Liver (tissue), 9 donors: ENCODE results near the gene SCAMP4. TPM values are rescaled to one million over a fixed set of nuclear protein-coding genes. Genes with fewer than 3 reads are reported as not detected.

ENCODE experiments used
- DNase-seq: peaks from one replicate; pipeline ENCODE4 v3.0.0-alpha.2; 2017; ENCODE audit warnings: low spot score
- H3K27ac ChIP-seq, 2 donors: one replicate each; pipeline ENCODE4 v1.7.0; 2013; ENCODE audit warnings: inconsistent platforms in 2 of 2, low read length in 2 of 2, control low read depth in 1 of 2, low read depth in 1 of 2, mild to moderate bottlenecking in 1 of 2
- H3K27me3 ChIP-seq, 4 donors: one replicate each; pipeline versions ENCODE4 v1.6.1 to v1.7.0; 2013; ENCODE audit warnings: low read length in 3 of 4, inconsistent platforms in 1 of 4, mild to moderate bottlenecking in 1 of 4, moderate library complexity in 1 of 4; ENCODE audit not compliant: control insufficient read depth in 4 of 4, insufficient read depth in 4 of 4
- H3K36me3 ChIP-seq, 4 donors: one replicate each; pipeline versions ENCODE4 v1.6.1 to v1.7.0; 2013; ENCODE audit warnings: low read length in 3 of 4, mild to moderate bottlenecking in 3 of 4, low read depth in 1 of 4, moderate library complexity in 1 of 4; ENCODE audit not compliant: control insufficient read depth in 4 of 4, insufficient read depth in 3 of 4
- H3K4me1 ChIP-seq, 4 donors: one replicate each; pipeline versions ENCODE4 v1.6.1 to v1.7.0; 2013; ENCODE audit warnings: low read length in 3 of 4, mild to moderate bottlenecking in 3 of 4, moderate library complexity in 1 of 4; ENCODE audit not compliant: control insufficient read depth in 4 of 4, insufficient read depth in 4 of 4
- H3K4me3 ChIP-seq, 3 donors: one replicate each; pipeline versions ENCODE4 v1.6.1 to v1.7.0; 2013; ENCODE audit warnings: low read length in 3 of 3, control low read depth in 1 of 3, low read depth in 1 of 3, mild to moderate bottlenecking in 1 of 3
- H3K9ac ChIP-seq, 2 donors: one replicate each; pipeline ENCODE4 v1.7.0; 2013; ENCODE audit warnings: low read length in 2 of 2, mild to moderate bottlenecking in 2 of 2, moderate library complexity in 2 of 2, control low read depth in 1 of 2, low read depth in 1 of 2
- H3K9me3 ChIP-seq, 4 donors: one replicate each; pipeline versions ENCODE4 v1.6.1 to v1.7.0; 2013; ENCODE audit warnings: low read length in 3 of 4; ENCODE audit not compliant: control insufficient read depth in 4 of 4
- EGR1 ChIP-seq, 2 donors: IDR thresholded peaks; 2 replicates each; pipeline ENCODE4 v1.6.1; 2016 to 2018; ENCODE audit warnings: antibody characterized with exemption in 2 of 2, low read depth in 2 of 2
- FOXA1 ChIP-seq: IDR thresholded peaks from 2 replicates; pipeline ENCODE4 v1.6.1; 2016; ENCODE audit warnings: antibody characterized with exemption
- FOXA2 ChIP-seq: IDR thresholded peaks from 2 replicates; pipeline ENCODE4 v1.6.1; 2016; ENCODE audit warnings: antibody characterized with exemption
- GABPA ChIP-seq, 2 donors: IDR thresholded peaks in 1 of 2; conservative IDR thresholded peaks in 1 of 2; 2 replicates each; pipeline ENCODE4 v1.6.1; 2016; ENCODE audit warnings: antibody characterized with exemption in 2 of 2, mild to moderate bottlenecking in 1 of 2, moderate library complexity in 1 of 2
- MAX ChIP-seq: IDR thresholded peaks from 2 replicates; pipeline ENCODE4 v1.6.1; 2016; ENCODE audit warnings: antibody characterized with exemption
- NR2F2 ChIP-seq: IDR thresholded peaks from 2 replicates; pipeline ENCODE4 v1.6.1; 2016; ENCODE audit warnings: antibody characterized with exemption
- RAD21 ChIP-seq, 2 donors: IDR thresholded peaks; 2 replicates each; pipeline ENCODE4 v1.6.1; 2016; ENCODE audit warnings: antibody characterized with exemption in 2 of 2, mild to moderate bottlenecking in 2 of 2
- SP1 ChIP-seq: IDR thresholded peaks from 2 replicates; pipeline ENCODE4 v1.6.1; 2018; ENCODE audit warnings: antibody characterized with exemption, mild to moderate bottlenecking
- YY1 ChIP-seq: IDR thresholded peaks from 2 replicates; pipeline ENCODE4 v1.6.1; 2016; ENCODE audit warnings: antibody characterized with exemption, mild to moderate bottlenecking
- ZBTB33 ChIP-seq: IDR thresholded peaks from 2 replicates; pipeline ENCODE4 v1.6.1; 2016; ENCODE audit warnings: antibody characterized with exemption
- WGBS: extraction: QIAGEN DNeasy Blood & Tissue Kit; methylation state at CpG from one replicate; pipeline ENCODE4 v1.1.7; 2013; 5-methylcytosine and 5-hydroxymethylcytosine counted together
- polyA plus RNA-seq, 2 donors: library from polyadenylated mRNA; stranded (reverse) in 1 of 2; unstranded in 1 of 2; fragments of 200-250 nt in 1 of 2; fragments of >200 nt in 1 of 2; fragmentation: Nextera tagmentation in 1 of 2; extraction: Ambion mirVana in 1 of 2; gene quantifications; one replicate each; pipeline versions ENCODE4 v1.2.1 to v1.2.3, GENCODE V29; 2013 to 2015
- total RNA-seq, 2 donors: library from RNA; depleted of rRNA; stranded (reverse); fragments of >200 nt; gene quantifications; one replicate each; pipeline ENCODE4 v1.2.3, GENCODE V29; 2014
- TF ChIP-seq, protein P1 (sequence below): IDR thresholded peaks from 2 replicates; pipeline ENCODE4 v1.6.1; 2016; ENCODE audit warnings: antibody characterized with exemption, mild to moderate bottlenecking
- donor health status: healthy.
- donor health status: healthy.
- donor health status: healthy.
- donor health status: healthy.
- donor health status: healthy.

The SCAMP4 gene
- total and polyA plus RNA-seq, 4 donors = 13.0 to 22.1 (median 16.6) TPM

GRCh38 chr19:1909761-1910080 is 4.5 kb downstream of the SCAMP4 start:
- H3K4me3 ChIP-seq = no peak overlapping the region
- no peak for TF ChIP-seq ZBTB33
- no peak for TF ChIP-seq RAD21 (IDR thresholded peaks at IDR 0.05)
- TF ChIP-seq GABPA (IDR thresholded peaks at IDR 0.05 in 1 of 2, conservative IDR thresholded peaks at IDR 0.05 in 1 of 2) = no peak
- no peak for TF ChIP-seq EGR1 (IDR thresholded peaks at IDR 0.05; ENCODE audit: low read depth in 2 of 2)
- no peak for TF ChIP-seq NR2F2
- no peak for DNase-seq
- peaks cover 0 to 11% (median 4%) of the 10 kb centered on the region in 4 donors for H3K36me3 ChIP-seq
- 85% methylated on average over 10 of the region's 10 CpGs for WGBS
- no peaks in the 10 kb centered on the region for H3K27me3 ChIP-seq
- H3K9me3 ChIP-seq = no peaks in the 10 kb centered on the region
- H3K4me1 ChIP-seq = peaks cover 3 to 11% (median 7%) of the 10 kb centered on the region in 4 donors
- H3K27ac ChIP-seq = no peak overlapping the region
- H3K9ac ChIP-seq = no peak overlapping the region

- H3K4me1 ChIP-seq = peaks cover 3 to 11% (median 7%) of the 10 kb centered on the region in 4 donors
- H3K27ac ChIP-seq = no peak overlapping the region
- no peak for DNase-seq
- no peaks in the 10 kb centered on the region for H3K9me3 ChIP-seq
- no peak for TF ChIP-seq MAX
- TF ChIP-seq SP1 = no peak
- TF ChIP-seq FOXA1 = no peak
- no peak for TF ChIP-seq FOXA2
- TF ChIP-seq RAD21 (IDR thresholded peaks at IDR 0.05) = no peak
- no peak for TF ChIP-seq YY1
- no peak for TF ChIP-seq NR2F2
- no peak for TF ChIP-seq GABPA (IDR thresholded peaks at IDR 0.05 in 1 of 2, conservative IDR thresholded peaks at IDR 0.05 in 1 of 2)
- TF ChIP-seq, protein P1, sequence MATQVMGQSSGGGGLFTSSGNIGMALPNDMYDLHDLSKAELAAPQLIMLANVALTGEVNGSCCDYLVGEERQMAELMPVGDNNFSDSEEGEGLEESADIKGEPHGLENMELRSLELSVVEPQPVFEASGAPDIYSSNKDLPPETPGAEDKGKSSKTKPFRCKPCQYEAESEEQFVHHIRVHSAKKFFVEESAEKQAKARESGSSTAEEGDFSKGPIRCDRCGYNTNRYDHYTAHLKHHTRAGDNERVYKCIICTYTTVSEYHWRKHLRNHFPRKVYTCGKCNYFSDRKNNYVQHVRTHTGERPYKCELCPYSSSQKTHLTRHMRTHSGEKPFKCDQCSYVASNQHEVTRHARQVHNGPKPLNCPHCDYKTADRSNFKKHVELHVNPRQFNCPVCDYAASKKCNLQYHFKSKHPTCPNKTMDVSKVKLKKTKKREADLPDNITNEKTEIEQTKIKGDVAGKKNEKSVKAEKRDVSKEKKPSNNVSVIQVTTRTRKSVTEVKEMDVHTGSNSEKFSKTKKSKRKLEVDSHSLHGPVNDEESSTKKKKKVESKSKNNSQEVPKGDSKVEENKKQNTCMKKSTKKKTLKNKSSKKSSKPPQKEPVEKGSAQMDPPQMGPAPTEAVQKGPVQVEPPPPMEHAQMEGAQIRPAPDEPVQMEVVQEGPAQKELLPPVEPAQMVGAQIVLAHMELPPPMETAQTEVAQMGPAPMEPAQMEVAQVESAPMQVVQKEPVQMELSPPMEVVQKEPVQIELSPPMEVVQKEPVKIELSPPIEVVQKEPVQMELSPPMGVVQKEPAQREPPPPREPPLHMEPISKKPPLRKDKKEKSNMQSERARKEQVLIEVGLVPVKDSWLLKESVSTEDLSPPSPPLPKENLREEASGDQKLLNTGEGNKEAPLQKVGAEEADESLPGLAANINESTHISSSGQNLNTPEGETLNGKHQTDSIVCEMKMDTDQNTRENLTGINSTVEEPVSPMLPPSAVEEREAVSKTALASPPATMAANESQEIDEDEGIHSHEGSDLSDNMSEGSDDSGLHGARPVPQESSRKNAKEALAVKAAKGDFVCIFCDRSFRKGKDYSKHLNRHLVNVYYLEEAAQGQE = no peak
- no peaks in the 10 kb centered on the region for H3K27me3 ChIP-seq
- WGBS = 95% methylated on average over 10 of the region's 10 CpGs
- peaks cover 0 to 11% (median 4%) of the 10 kb centered on the region in 4 donors for H3K36me3 ChIP-seq
- H3K9ac ChIP-seq = no peak overlapping the region
- H3K4me3 ChIP-seq = no peak overlapping the region
Measured at GRCh38 chr19:1910177-1910576, 5.0 kb downstream of the SCAMP4 start.

- Histone ChIP-seq H3K9me3 (no peaks in the 10 kb centered on the region), H3K4me3 (no peak overlapping the region), H3K27ac (no peak overlapping the region), H3K9ac (no peak overlapping the region), H3K4me1 (peaks cover 0 to 5% (median 2%) of the 10 kb centered on the region in 4 donors), H3K27me3 (no peaks in the 10 kb centered on the region), H3K36me3 (peaks cover 0 to 11% (median 4%) of the 10 kb centered on the region in 4 donors)
- TF ChIP-seq NR2F2 (no peak), GABPA (IDR thresholded peaks at IDR 0.05 in 1 of 2, conservative IDR thresholded peaks at IDR 0.05 in 1 of 2) (no peak)
- DNase-seq = no peak
- WGBS = 93% methylated on average over 13 of the region's 13 CpGs
Measured at GRCh38 chr19:1911098-1911497, 5.9 kb downstream of the SCAMP4 start.
